Right ventricle myocardium inferior (tissue), 1 donor: ENCODE data around the gene OSBPL10. TPM values are rescaled to one million over a fixed set of nuclear protein-coding genes. Genes with fewer than 3 reads are reported as not detected.

ENCODE experiments used
- ATAC-seq: fragments of 200-7000 bp; cut with Tn5 transposase; one replicate; pipeline ENCODE4 v1.9.1; 2020; ENCODE audit warnings: mild to moderate bottlenecking, moderate library complexity
- DNase-seq: peaks from one replicate; pipeline ENCODE4 v3.0.0; 2021; ENCODE audit errors: missing footprints
- intact Hi-C: fragments of 100-400 bp; cut with DNase I; formaldehyde crosslinking; loops from one replicate; pipeline ENCODE4 v1.11.0; 2022
- total RNA-seq: library from RNA; stranded (reverse); fragmentation: NEBNext Ultra II Directional; extraction: Animal tissue kit (Norgen Biotek cat#: 25700); gene quantifications from one replicate; pipeline ENCODE4 v1.2.1, GENCODE V29; 2021
- donor health status: DM: no; HTN: yes; CAD: no; lungs with severe emphysema.

OSBPL10 gene
- total RNA-seq, 1 donor from 2014 or later, result 6.6 TPM

DNA sequence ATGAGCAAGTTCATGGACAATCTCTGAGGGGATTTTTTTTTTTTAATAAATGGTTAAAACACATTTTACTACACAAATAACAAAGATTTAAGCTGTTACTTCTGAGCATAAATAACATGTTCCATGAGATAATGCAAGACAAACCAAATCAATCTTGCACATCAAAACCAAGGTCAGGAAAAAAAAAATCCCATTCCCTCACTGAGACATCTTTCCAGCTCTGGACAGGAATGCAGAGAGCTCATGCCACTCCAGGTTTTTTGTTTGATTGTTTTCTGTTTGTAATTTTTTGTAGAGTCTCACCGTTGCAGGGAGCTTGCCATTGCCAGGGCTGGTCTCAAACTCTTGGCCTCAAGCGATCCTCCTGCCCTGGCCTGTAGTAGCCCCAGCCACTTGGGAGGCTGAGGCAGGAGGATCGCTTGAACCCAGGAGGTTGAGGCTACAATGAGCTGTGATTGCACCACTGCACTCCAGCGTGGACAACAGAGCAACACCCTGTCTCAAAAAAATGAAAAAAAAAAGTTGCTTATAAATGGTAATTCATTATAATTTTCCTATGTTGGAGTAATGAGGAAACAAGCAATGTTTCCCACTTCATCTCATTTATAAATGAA lies 14.0 kb downstream of the OSBPL10 start:
- DNase-seq (no peak), ATAC-seq (no peak)
- intact Hi-C loops, result no loop called here

DNA sequence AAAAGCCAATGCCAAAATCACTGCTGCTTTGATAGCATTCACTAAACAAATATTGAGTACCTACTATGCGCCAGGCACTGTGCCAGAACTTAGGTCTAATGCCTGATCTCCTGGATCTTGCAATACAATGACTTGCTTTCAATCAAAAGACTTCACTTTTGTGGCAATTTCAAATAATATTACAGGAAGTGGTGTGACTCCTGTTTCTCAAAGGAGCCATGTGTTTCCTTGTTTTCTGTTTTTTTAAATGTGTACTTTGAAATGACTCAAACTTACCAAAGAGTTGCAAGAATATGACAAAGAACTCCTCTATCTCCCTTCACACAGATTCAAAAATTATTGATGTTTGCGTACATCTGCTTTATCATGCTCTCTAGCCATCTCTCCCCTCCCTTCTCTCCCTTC lies 18.3 kb downstream of the OSBPL10 start:
- ATAC-seq, result no peak
- intact Hi-C loops, result no loop called here

DNA sequence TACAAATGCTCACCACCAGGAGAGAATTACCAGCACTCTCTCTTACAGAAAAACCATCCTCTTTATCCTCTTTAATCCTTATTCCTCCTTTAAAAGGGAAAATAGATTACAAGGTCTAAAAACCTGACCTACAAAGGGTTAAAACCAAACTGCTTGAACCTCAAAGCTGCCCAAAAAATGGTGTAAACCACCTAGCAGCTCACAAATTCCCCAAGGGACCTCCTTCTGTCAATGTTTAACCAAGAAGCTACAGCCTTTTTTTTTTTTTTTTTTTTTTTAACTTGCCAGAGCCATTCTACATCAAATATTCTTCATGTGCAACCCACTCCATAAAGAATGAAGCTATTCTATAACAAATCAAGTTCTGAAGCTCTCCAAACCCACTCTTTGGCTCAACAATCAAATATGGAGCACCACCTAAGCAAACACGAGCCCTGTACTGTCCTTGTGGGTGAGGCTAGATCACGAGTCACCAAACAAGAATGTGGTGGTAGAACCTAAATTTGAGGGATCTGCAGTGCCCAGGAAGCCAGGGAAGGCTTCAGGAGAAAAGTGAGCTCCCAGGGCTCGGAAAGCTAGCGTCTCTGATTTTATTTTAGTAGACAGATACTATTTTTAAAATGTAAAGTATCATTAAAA lies 20.1 kb downstream of the OSBPL10 start:
- DNase-seq, result no peak
- intact Hi-C loops, result no loop called here
- ATAC-seq, result no peak

More for the DNA sequence above, 18.3 kb downstream of the OSBPL10 start:
- no peak for DNase-seq

DNA sequence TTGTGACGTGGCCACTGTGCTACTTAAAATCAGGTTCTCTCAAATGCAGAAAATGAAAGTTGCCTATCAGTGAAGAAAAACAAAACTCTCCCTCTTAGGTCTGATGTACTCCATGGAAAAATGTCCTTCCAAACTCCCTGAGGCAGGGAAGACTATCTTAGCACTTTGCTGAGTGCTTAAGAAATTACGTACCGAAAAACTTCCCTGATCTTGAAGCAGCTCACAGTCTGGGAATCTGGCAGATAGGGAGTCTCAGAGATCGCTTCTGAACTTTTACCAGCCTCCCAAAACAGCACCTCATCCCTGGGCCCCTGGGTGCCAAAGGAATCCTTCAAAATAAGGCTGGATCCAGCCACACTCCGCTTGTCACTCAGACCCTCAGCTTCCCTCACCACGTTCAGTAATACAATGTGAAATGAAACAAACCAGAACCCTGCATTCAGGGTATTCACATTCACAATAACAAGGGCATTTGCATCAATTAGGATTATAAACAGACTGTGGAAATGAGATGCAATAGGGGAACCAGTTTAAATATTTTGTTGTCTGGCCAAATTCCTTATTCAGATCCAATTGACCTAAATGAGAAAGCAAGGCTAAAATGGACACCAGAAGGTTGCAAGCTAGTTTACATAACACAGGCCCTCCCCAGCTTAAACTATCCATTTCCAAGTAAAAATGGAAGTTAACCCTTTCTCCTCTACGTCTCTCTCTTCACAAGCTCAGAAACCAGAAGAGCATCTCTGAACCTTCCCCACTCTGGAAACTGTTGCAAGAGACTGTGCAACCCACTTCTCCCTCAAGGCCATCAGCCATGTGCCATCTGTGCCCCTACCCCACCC lies 20.9 kb downstream of the OSBPL10 start:
- intact Hi-C loops, result no loop called here
- ATAC-seq (peak; percentile 43), DNase-seq (no peak)

DNA sequence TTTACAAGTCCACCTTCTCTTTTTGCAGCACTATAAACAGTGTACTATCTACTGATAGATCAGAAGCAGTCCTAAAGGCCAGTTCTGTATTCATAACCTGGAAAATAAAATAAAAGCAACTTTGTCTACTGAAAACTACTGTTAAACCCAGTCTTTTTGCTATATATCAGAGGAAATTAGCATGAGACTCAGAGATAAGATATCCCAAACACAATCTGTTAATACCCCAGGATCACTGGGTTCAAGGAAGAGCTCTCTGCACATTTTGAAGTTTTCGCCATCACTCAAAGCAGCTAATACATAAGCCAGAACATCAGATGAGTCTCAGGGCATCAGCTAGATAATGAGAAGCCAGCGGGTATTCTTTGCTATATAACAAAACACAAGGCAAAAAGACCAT lies 21.8 kb downstream of the OSBPL10 start:
- intact Hi-C loops, result no loop called here
- DNase-seq (no peak), ATAC-seq (no peak)

DNA sequence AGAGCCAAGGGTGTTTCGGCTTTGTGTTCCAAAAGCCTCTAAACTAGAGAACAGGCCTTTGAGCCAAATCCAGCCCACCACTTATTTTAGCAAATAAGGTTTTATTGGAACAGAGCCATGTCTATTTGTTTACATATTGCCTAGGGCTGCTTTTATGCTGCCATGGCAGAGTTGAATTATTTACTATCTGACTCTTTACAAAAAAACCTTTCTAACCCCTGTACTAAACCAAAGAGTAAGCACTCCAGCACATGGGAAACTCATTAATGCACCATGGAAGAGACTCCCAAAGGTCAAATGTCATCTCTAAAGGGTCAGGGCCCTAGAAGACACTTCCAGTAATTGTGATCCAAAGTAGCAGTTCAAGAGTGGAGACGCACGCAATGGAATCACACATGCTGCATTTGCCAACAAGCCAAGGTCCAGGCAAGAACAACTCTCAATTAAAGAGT lies 22.3 kb downstream of the OSBPL10 start:
- ATAC-seq (peak; percentile 53), DNase-seq (no peak)
- intact Hi-C loops, result no loop called here

DNA sequence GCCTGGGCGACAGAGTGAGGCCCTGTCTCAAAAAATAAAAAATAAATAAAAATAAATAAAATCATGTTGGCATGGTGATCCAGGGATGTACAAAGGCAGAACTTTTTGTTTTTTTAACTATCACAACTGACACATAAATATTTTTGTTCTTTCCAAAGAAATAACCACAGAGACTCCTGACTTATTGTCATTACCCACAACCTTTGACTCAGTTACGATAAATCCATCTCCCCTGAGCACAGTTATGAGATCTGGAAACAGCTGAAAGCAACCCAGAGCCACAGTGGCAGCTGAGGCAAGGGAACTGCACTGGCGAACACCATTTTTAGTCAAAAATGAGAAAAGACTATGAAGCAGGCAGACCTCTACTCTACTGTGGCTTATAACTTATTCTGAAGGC lies 24.0 kb downstream of the OSBPL10 start:
- DNase-seq (no peak), ATAC-seq (no peak)
- intact Hi-C loops, result no loop called here

DNA sequence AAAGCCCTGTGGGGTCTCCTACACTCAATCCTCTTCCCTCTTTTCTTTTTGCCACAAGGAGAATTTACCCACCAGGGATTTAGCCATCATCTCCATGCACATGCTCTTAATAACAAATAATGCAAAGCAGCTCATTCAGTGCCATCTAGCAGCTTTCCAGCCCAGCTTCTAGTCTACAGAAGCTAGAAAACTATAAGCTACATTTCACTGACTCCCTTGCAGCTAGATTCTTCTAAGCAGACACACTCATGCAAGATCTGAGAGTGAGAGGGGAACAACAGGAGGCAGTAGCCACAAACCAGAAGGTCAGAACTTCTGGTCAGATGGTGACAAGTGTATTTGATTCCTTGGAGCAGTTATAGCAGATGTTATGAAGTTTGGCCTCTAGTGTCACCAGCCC lies 25.5 kb downstream of the OSBPL10 start:
- intact Hi-C loops, result no loop called here
- DNase-seq, result no peak
- ATAC-seq, result no peak

DNA sequence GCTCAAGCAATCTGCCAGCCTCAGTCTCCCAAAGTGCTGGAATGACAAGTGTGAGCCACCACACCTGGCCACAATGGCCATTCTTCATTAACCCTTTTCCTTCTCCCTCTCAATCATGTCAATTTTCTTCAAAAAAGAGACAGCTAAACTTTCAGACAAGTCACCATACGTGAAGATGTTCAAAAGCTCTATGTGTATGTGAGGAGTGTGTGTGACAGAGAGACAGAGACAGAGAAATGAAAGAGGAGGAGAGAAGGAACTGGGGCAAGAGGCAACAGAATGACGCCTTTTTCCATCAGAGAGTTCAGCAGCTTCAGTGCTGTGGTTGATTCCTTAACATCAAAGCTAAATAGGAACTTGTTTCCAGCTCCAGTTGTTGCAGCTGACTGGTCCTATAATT lies 27.4 kb downstream of the OSBPL10 start:
- intact Hi-C loops, result no loop called here
- no peak for ATAC-seq
- DNase-seq, result no peak

DNA sequence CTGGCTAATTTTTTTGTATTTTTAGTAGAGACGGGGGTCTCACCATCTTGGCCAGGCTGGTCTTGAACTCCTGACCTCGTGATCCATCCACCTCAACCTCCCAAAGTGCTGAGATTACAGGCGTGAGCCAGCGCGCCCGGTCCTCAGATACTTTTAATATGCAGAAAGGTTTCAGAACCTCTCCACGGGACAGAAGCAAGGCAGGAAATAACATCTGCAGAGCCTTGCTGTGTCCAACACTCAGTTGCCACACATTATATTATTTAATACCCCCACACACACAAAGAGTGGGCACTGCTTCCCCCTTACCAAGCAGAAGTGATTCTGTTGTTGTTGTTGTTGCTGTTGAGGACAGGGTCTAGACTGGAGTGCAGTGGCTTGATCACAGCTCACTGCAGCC lies 28.0 kb downstream of the OSBPL10 start:
- ATAC-seq (no peak), DNase-seq (no peak)
- intact Hi-C loops, result no loop called here

DNA sequence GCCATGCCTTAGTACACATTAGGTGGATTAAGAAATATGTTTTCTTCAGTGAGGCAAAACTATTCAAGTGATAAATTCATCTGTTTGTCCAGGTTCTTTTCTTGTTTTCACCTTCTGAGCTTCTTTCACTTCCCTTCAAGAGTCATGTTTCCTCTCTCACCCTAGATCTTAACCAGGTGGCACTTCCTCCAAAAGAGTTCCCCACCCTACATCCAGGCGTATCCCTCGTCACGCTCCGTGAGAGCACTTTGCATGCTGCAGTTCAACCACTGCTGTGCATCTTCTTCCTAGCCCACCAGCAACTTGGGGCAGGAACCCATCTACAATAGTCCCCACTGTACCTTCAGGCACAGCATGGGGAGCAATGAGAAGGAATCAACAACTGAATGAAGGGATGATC lies 28.9 kb downstream of the OSBPL10 start:
- no peak for ATAC-seq
- no peak for DNase-seq
- intact Hi-C loops, result no loop called here

DNA sequence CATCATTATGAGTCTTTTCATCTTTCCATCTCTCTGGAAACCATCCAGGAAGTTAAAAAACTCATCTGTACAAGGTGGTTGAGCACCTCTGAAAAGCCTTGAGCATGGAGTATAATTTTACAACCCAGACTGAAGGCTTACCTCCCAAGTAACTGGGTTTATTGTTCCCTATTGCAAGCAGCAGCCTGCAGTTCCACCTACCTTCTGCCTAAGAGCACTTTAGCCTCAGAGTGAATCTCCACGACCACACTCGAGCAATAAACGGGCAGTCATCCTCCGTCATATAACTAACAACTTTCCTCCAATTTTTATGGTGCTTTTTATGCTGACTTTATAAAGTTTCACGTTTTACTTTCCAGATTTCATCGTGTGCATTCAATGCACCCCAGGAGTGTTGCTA lies 32.8 kb downstream of the OSBPL10 start:
- ATAC-seq (no peak), DNase-seq (no peak)
- intact Hi-C loops, result no loop called here

DNA sequence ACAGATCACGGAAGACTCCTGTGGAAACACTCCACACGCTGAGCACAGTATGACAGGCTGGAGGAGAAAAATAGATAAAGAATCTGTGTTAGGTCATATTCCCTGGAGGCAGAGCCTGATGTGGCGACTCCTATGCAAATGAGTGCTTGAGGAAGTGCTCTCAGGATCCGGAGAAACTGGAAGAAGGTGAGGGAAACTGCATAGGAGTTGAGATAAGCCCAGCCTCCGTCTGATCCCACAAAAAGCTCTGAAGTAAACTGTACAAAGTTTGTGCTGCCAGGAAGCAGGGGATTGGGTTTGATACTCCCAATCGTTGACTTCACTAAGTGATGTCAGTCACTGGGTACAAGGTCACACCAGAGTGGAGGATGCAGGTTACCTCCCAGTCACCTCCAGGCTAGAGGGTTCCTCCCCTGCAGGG lies 33.4 kb downstream of the OSBPL10 start:
- intact Hi-C loops, result no loop called here
- ATAC-seq (no peak), DNase-seq (no peak)

DNA sequence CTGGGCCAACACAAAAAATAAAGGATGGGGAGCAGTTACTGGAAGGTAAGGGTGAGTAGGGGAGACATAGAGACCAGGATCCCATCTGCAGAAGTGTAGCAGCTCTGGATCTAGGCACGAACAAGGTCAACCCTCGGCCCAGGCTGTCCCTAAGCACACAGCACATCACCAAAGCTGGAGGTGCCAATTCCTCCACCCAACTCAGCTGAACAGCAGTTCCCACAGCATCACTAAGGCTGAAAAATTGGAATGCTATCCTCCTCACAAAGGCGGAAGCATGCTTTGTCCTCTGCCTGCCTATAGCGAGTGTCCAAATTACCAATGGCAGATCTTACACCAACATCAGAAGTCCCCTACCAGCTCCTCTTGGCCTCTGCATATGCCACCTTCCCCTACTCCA lies 33.9 kb downstream of the OSBPL10 start:
- no peak for DNase-seq
- intact Hi-C loops, result no loop called here
- no peak for ATAC-seq

DNA sequence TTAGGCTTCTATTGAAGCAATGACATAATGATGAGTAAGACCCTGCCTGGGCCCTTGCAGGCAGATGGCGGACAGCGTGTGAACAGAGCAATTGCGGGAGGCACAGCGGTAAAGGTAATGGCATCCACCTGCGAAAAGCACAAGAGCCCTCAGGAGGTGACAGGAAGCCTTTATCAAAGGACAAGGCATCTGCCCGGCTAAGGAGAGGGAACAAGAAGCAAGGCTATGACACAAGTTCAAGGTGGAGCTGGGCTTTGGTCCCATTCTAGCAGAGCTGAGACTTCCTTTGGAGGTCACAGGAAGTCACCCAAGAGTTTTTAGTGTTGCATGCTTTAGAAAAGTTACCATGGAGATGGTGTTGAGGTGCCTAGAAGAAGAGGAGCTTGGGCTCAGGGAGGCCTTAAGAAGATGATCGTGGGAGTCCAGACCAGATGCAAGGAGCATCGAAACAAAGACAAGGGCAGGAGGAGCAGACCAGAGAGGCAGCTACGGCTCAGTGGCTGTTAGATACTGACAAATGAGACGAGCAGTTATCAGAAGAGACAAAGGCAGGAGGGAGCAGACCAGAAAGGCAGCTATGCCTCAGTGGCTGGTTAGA lies 34.5 kb downstream of the OSBPL10 start:
- intact Hi-C loops, result no loop called here
- no peak for ATAC-seq
- no peak for DNase-seq

DNA sequence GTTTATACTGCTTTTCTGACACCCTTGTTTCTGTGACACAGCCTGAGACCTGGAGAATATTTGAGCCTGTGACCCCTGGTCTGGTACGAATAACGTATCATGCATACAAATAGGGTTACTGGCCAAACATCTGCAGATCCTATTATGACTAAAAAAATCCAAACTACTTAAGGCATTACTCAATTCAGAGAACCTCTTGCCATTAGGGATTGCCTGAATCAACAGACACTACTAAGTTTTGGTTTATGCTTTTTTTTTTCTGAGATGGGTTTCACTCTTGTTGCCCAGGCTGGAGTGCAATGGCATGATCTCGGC lies 35.4 kb downstream of the OSBPL10 start:
- intact Hi-C loops, result no loop called here
- ATAC-seq (peak; percentile 58), DNase-seq (no peak)

DNA sequence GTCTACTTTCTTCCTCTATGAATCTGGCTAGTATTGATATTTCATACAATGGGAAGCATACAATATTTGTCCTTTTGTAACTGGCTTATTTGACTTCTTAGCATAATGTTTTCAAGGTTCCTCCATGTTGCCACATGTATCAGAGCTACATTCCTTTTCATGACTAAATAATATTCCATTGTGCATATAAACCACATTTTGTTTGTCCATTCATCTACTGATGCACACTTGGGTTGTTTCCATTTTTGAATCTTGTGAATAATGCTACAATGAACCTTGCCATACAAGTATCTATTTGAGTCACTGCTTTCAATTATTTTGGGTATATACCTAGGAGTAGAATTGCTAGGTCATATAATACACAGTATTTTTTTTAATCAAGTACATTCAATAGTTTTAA lies 38.0 kb downstream of the OSBPL10 start:
- intact Hi-C loops, result no loop called here
- ATAC-seq (no peak), DNase-seq (no peak)

DNA sequence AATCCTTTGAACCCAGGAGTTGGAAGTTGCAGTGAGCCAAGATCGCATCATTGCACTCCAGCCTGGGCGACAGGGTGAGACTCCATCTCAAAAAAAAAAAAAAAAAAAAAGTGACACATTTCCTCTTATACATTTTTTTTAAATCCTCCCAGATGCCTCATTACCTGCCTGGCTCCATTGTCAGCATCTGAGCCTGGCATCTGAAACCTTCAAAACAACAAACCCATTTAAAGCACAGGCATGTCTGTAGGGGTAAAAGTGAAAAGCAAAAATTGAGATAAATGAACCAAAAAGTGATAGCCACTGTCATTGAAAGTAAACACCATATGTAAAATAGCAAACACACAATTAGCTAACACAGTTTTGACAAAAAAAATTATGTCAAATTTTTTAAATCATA lies 38.6 kb downstream of the OSBPL10 start:
- DNase-seq (no peak), ATAC-seq (no peak)
- intact Hi-C loops, result no loop called here

DNA sequence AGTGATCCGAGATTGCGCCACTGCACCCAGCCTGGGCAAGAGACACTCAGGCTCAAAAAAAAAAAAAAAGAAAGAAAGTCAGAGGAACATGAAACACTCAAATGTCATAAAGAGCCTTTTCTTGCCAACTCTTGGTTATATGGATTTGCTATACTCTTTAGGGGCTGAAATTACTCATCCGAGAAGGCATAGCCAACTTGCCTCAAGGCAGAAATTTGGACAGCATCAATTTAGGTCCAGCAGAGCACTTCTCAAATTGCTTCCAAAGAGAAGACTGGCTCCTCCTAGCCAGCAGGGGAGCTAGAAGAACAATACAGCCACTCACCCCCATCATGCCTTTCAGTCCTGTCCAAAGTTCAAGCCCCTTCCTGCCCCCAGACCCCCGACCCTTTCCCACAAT lies 43.8 kb downstream of the OSBPL10 start:
- intact Hi-C loops, result no loop called here
- ATAC-seq (no peak), DNase-seq (no peak)
